Esophagus (tissue), 2 donors: ENCODE data around the gene SLC15A5. TPM values are rescaled to one million over a fixed set of nuclear protein-coding genes. Genes with fewer than 3 reads are reported as not detected.

Experiments
- H3K27ac ChIP-seq, 2 donors: one replicate each; pipeline ENCODE4 v1.5.1; 2013; ENCODE audit warnings: low read depth in 2 of 2, mild to moderate bottlenecking in 2 of 2, inconsistent platforms in 1 of 2, low read length in 1 of 2, moderate library complexity in 1 of 2
- H3K27me3 ChIP-seq, 2 donors: one replicate each; pipeline ENCODE4 v1.6.1; 2013; ENCODE audit warnings: low read length in 2 of 2, control low read depth in 1 of 2, mild to moderate bottlenecking in 1 of 2; ENCODE audit not compliant: insufficient read depth in 2 of 2, control insufficient read depth in 1 of 2
- H3K36me3 ChIP-seq, 2 donors: one replicate each; pipeline ENCODE4 v1.6.1; 2013; ENCODE audit warnings: low read length in 1 of 2; ENCODE audit not compliant: control insufficient read depth in 2 of 2, insufficient read depth in 2 of 2
- H3K4me1 ChIP-seq, 2 donors: one replicate each; pipeline ENCODE4 v1.6.1; 2013; ENCODE audit warnings: low read length in 1 of 2; ENCODE audit not compliant: control insufficient read depth in 2 of 2, insufficient read depth in 2 of 2
- H3K4me3 ChIP-seq, 2 donors: one replicate each; pipeline ENCODE4 v1.5.1; 2013; ENCODE audit warnings: low read length in 2 of 2, mild to moderate bottlenecking in 2 of 2, low read depth in 1 of 2, moderate library complexity in 1 of 2
- H3K9me3 ChIP-seq, 2 donors: one replicate each; pipeline ENCODE4 v1.6.1; 2013; ENCODE audit warnings: mild to moderate bottlenecking in 2 of 2, low read depth in 1 of 2, low read length in 1 of 2, moderate library complexity in 1 of 2; ENCODE audit not compliant: control insufficient read depth in 2 of 2, insufficient read depth in 1 of 2
- WGBS, 2 donors: extraction: QIAGEN DNeasy Blood & Tissue Kit; methylation state at CpG; one replicate each; pipeline ENCODE4 v1.1.7; 2013; 5-methylcytosine and 5-hydroxymethylcytosine counted together
- polyA plus RNA-seq, 2 donors: library from polyadenylated mRNA; stranded (reverse); fragments of 200-250 nt; gene quantifications; one replicate each; pipeline ENCODE4 v1.2.3, GENCODE V29; 2013
- donor health status: healthy with polysubstance abuse.
- donor health status: Bipolar disorder and iron deficiency.

SLC15A5 gene
- polyA plus RNA-seq, 2 donors: not detected

GRCh38 chr12:16300122-16300521 lies 22.6 kb upstream of the SLC15A5 start:
- Histone ChIP-seq H3K27me3 (no peaks in the 10 kb centered on the region), H3K27ac (no peak overlapping the region), H3K4me3 (no peak overlapping the region), H3K4me1 (no peaks in the 10 kb centered on the region), H3K9me3 (no peaks in the 10 kb centered on the region), H3K36me3 (no peaks in the 10 kb centered on the region)
- WGBS, 2 donors: 49% methylated on average over 1 of the region's 1 CpG

- Histone ChIP-seq H3K27me3 (no peaks in the 10 kb centered on the region), H3K36me3 (no peaks in the 10 kb centered on the region), H3K27ac (no peak overlapping the region), H3K9me3 (no peaks in the 10 kb centered on the region), H3K4me3 (no peak overlapping the region), H3K4me1 (no peaks in the 10 kb centered on the region)
- WGBS, 2 donors: 39 to 56% methylated on average over 2 of the region's 2 CpGs
These were observed 21.9 kb upstream of the SLC15A5 start for GRCh38 chr12:16299403-16299802.

- 35% methylated on average over 1 of the region's 1 CpG for WGBS, 2 donors
- Histone ChIP-seq H3K4me3 (no peak overlapping the region), H3K27ac (no peak overlapping the region)
These were observed 20.0 kb upstream of the SLC15A5 start for GRCh38 chr12:16297521-16297920.

GRCh38 chr12:16294376-16294956 lies 17.0 kb upstream of the SLC15A5 start:
- 38 to 39% methylated on average over 1 of the region's 1 CpG for WGBS, 2 donors
- H3K27ac ChIP-seq: no peak overlapping the region
- H3K36me3 ChIP-seq: no peaks in the 10 kb centered on the region

More at GRCh38 chr12:16297521-16297920, 20.0 kb upstream of the SLC15A5 start:
- Histone ChIP-seq H3K27me3 (no peaks in the 10 kb centered on the region), H3K4me1 (no peaks in the 10 kb centered on the region), H3K36me3 (no peaks in the 10 kb centered on the region), H3K9me3 (no peaks in the 10 kb centered on the region)

GRCh38 chr12:16291032-16291431 lies 13.5 kb upstream of the SLC15A5 start:
- 77 to 79% methylated on average over 4 of the region's 4 CpGs for WGBS, 2 donors
- no peaks in the 10 kb centered on the region for H3K4me1 ChIP-seq

More at GRCh38 chr12:16294376-16294956, 17.0 kb upstream of the SLC15A5 start:
- Histone ChIP-seq H3K27me3 (no peaks in the 10 kb centered on the region), H3K4me1 (no peaks in the 10 kb centered on the region), H3K4me3 (no peak overlapping the region), H3K9me3 (no peaks in the 10 kb centered on the region)

GRCh38 chr12:16285586-16285985 lies 8.1 kb upstream of the SLC15A5 start:
- H3K9me3 ChIP-seq: no peaks in the 10 kb centered on the region
- H3K36me3 ChIP-seq: no peaks in the 10 kb centered on the region
- H3K27me3 ChIP-seq: no peaks in the 10 kb centered on the region
- no peaks in the 10 kb centered on the region for H3K4me1 ChIP-seq
- no peak overlapping the region for H3K27ac ChIP-seq
- WGBS, 2 donors: 85 to 90% methylated on average over 3 of the region's 3 CpGs
- no peak overlapping the region for H3K4me3 ChIP-seq

More at GRCh38 chr12:16291032-16291431, 13.5 kb upstream of the SLC15A5 start:
- Histone ChIP-seq H3K36me3 (no peaks in the 10 kb centered on the region), H3K27me3 (no peaks in the 10 kb centered on the region), H3K4me3 (no peak overlapping the region), H3K27ac (no peak overlapping the region), H3K9me3 (no peaks in the 10 kb centered on the region)

GRCh38 chr12:16282978-16283377 lies 5.5 kb upstream of the SLC15A5 start:
- Histone ChIP-seq H3K36me3 (no peaks in the 10 kb centered on the region), H3K27ac (no peak overlapping the region), H3K4me3 (no peak overlapping the region), H3K9me3 (no peaks in the 10 kb centered on the region), H3K4me1 (no peaks in the 10 kb centered on the region), H3K27me3 (no peaks in the 10 kb centered on the region)
- 63 to 64% methylated on average over 2 of the region's 2 CpGs for WGBS, 2 donors

GRCh38 chr12:16282081-16282480 lies 4.6 kb upstream of the SLC15A5 start:
- no peaks in the 10 kb centered on the region for H3K4me1 ChIP-seq
- H3K9me3 ChIP-seq: no peaks in the 10 kb centered on the region
- no peaks in the 10 kb centered on the region for H3K27me3 ChIP-seq
- WGBS, 2 donors: 87% methylated on average over 2 of the region's 2 CpGs
- H3K27ac ChIP-seq: no peak overlapping the region
- H3K36me3 ChIP-seq: no peaks in the 10 kb centered on the region
- no peak overlapping the region for H3K4me3 ChIP-seq

- H3K9me3 ChIP-seq: no peaks in the 10 kb centered on the region
- H3K27ac ChIP-seq: no peak overlapping the region
- H3K4me1 ChIP-seq: no peaks in the 10 kb centered on the region
- H3K27me3 ChIP-seq: no peaks in the 10 kb centered on the region
- WGBS, 2 donors: 61 to 72% methylated on average over 3 of the region's 3 CpGs
- H3K36me3 ChIP-seq: no peaks in the 10 kb centered on the region
- H3K4me3 ChIP-seq: no peak overlapping the region
These were observed 3.7 kb upstream of the SLC15A5 start for GRCh38 chr12:16281157-16281556.

- 67 to 81% methylated on average over 3 of the region's 3 CpGs for WGBS, 2 donors
These were observed 5.3 kb downstream of the SLC15A5 start for GRCh38 chr12:16272222-16272621.

More at GRCh38 chr12:16272222-16272621, 5.3 kb downstream of the SLC15A5 start:
- no peak overlapping the region for H3K4me3 ChIP-seq
- H3K36me3 ChIP-seq: no peaks in the 10 kb centered on the region
- H3K4me1 ChIP-seq: no peaks in the 10 kb centered on the region
- no peak overlapping the region for H3K27ac ChIP-seq
- no peaks in the 10 kb centered on the region for H3K27me3 ChIP-seq
- no peaks in the 10 kb centered on the region for H3K9me3 ChIP-seq
